Measurements from ENCODE around the gene TSFM. TPM values are rescaled to one million over a fixed set of nuclear protein-coding genes. Genes with fewer than 3 reads are reported as not detected.

The TSFM gene
- total and polyA plus RNA-seq, 2 experiments from 2014 or later: 13.0 to 36.1 TPM

GRCh38 chr12:57744777-57745484 lies 37.7 kb upstream of the TSFM start, which contains the start of gene TSPAN31:
TSS of gene TSPAN31 (plus strand) at chr12:57745039. CDS start at chr12:57745155, 116 bp downstream.
- H3K9ac ChIP-seq: peak within 1 kb of the TSS; percentile 98
- WGBS, 2 experiments (ENCODE audit: low coverage in 1 of 2, low lambda C conversion rate in 2 of 2, missing lambda C conversion rate in 2 of 2): 0 to 1% methylated on average over 29 of the region's 29 CpGs
- H3K4me3 ChIP-seq: peak within 1 kb of the TSS; percentile 99
- peak within 1 kb of the TSS; percentile 73 for H2AFZ ChIP-seq
- no peaks in the 10 kb centered on the region for H3K9me2 ChIP-seq (ENCODE audit: insufficient read depth)
- DNase-seq: peak; percentile 99
- H3F3A ChIP-seq (ENCODE audit: insufficient read depth): peaks cover 25% of the 10 kb centered on the region
- H3K4me2 ChIP-seq (ENCODE audit: unreplicated experiment): peak within 1 kb of the TSS; percentile 100
- H3K27me3 ChIP-seq (replicated peaks; ENCODE audit: insufficient read depth): peaks cover 5% of the 10 kb centered on the region; the same call in 1 of the 2 replicates
- H3K27ac ChIP-seq: peak within 1 kb of the TSS; percentile 95
- peaks cover 5% of the 10 kb centered on the region; the same call in 1 of the 2 replicates for H3K4me1 ChIP-seq (ENCODE audit: insufficient read depth)
- TF ChIP-seq EZH2 (IDR thresholded peaks at IDR 0.05; ENCODE audit: insufficient read depth, poor library complexity, severe bottlenecking) (no peak), EZH2phosphoT487 (IDR thresholded peaks at IDR 0.05; ENCODE audit: insufficient read depth, low read depth) (no peak)
- in situ Hi-C loops (cut with MboI): no loop called here
- H3K9me3 ChIP-seq (ENCODE audit: low read depth): no peaks in the 10 kb centered on the region
- peaks cover 18% of the 10 kb centered on the region for H3K79me2 ChIP-seq (ENCODE audit: insufficient read depth)
- H4K20me1 ChIP-seq (ENCODE audit: insufficient read depth): no peaks in the 10 kb centered on the region
- peaks cover 11% of the 10 kb centered on the region; the same call in 1 of the 2 replicates for H3K36me3 ChIP-seq (ENCODE audit: low read depth)

GRCh38 chr12:57745485-57745881 lies 37.1 kb upstream of the TSFM start:
- peak; percentile 29 for DNase-seq

GRCh38 chr12:57746025-57746424 lies 36.6 kb upstream of the TSFM start:
- Histone ChIP-seq H3K4me1 (ENCODE audit: insufficient read depth) (peaks cover 7% of the 10 kb centered on the region; the same call in 1 of the 2 replicates), H3K9me2 (ENCODE audit: insufficient read depth) (no peaks in the 10 kb centered on the region), H2AFZ (no peak overlapping the region), H3K9me3 (ENCODE audit: low read depth) (no peaks in the 10 kb centered on the region), H3K36me3 (ENCODE audit: low read depth) (peaks cover 11% of the 10 kb centered on the region; the same call in 1 of the 2 replicates), H3F3A (ENCODE audit: insufficient read depth) (peaks cover 25% of the 10 kb centered on the region), H3K4me2 (ENCODE audit: unreplicated experiment) (peak overlapping the region; percentile 100), H3K9ac (no peak overlapping the region; the same call in 1 of the 2 replicates), H3K4me3 (peak overlapping the region; percentile 99), H3K27me3 (replicated peaks; ENCODE audit: insufficient read depth) (no peaks in the 10 kb centered on the region), H3K79me2 (ENCODE audit: insufficient read depth) (peaks cover 29% of the 10 kb centered on the region), H4K20me1 (ENCODE audit: insufficient read depth) (no peaks in the 10 kb centered on the region), H3K27ac (0 out of 2 replicates have a peak overlapping the region, but pooled peaks have one; percentile 95)
- DNase-seq: no peak
- 78 to 82% methylated on average over 3 of the region's 3 CpGs for WGBS, 2 experiments (ENCODE audit: low coverage in 1 of 2, low lambda C conversion rate in 2 of 2, missing lambda C conversion rate in 2 of 2)
- TF ChIP-seq EZH2 (IDR thresholded peaks at IDR 0.05; ENCODE audit: insufficient read depth, poor library complexity, severe bottlenecking): no peak
- no peak for TF ChIP-seq EZH2phosphoT487 (IDR thresholded peaks at IDR 0.05; ENCODE audit: insufficient read depth, low read depth)
- in situ Hi-C loops (cut with MboI): no loop called here

More at GRCh38 chr12:57745485-57745881, 37.1 kb upstream of the TSFM start:
- no peaks in the 10 kb centered on the region for H3K9me3 ChIP-seq (ENCODE audit: low read depth)
- H3F3A ChIP-seq (ENCODE audit: insufficient read depth): peaks cover 25% of the 10 kb centered on the region
- in situ Hi-C loops (cut with MboI): no loop called here
- no peak for TF ChIP-seq EZH2phosphoT487 (IDR thresholded peaks at IDR 0.05; ENCODE audit: insufficient read depth, low read depth)
- TF ChIP-seq EZH2 (IDR thresholded peaks at IDR 0.05; ENCODE audit: insufficient read depth, poor library complexity, severe bottlenecking): no peak
- H3K27ac ChIP-seq: peak overlapping the region; percentile 95
- H3K27me3 ChIP-seq (replicated peaks; ENCODE audit: insufficient read depth): 0 out of 2 replicates have a peak, but pooled peaks cover 2% of the 10 kb centered on the region
- H3K4me3 ChIP-seq: peak overlapping the region; percentile 99
- peak overlapping the region; percentile 100 for H3K4me2 ChIP-seq (ENCODE audit: unreplicated experiment)
- H2AFZ ChIP-seq: peak overlapping the region; percentile 73; the same call in 1 of the 2 replicates
- peak overlapping the region; percentile 98 for H3K9ac ChIP-seq
- no peaks in the 10 kb centered on the region for H3K9me2 ChIP-seq (ENCODE audit: insufficient read depth)
- no peaks in the 10 kb centered on the region for H4K20me1 ChIP-seq (ENCODE audit: insufficient read depth)
- peaks cover 5% of the 10 kb centered on the region; the same call in 1 of the 2 replicates for H3K4me1 ChIP-seq (ENCODE audit: insufficient read depth)
- peaks cover 24% of the 10 kb centered on the region for H3K79me2 ChIP-seq (ENCODE audit: insufficient read depth)
- WGBS, 2 experiments (ENCODE audit: low coverage in 1 of 2, low lambda C conversion rate in 2 of 2, missing lambda C conversion rate in 2 of 2): 38 to 46% methylated on average over 8 of the region's 8 CpGs
- H3K36me3 ChIP-seq (ENCODE audit: low read depth): peaks cover 11% of the 10 kb centered on the region; the same call in 1 of the 2 replicates

- WGBS, 2 experiments (ENCODE audit: low coverage in 1 of 2, low lambda C conversion rate in 2 of 2, missing lambda C conversion rate in 2 of 2): 97 to 98% methylated on average over 5 of the region's 5 CpGs
- TF ChIP-seq EZH2phosphoT487 (IDR thresholded peaks at IDR 0.05; ENCODE audit: insufficient read depth, low read depth): no peak
- no peak for TF ChIP-seq EZH2 (IDR thresholded peaks at IDR 0.05; ENCODE audit: insufficient read depth, poor library complexity, severe bottlenecking)
Measured at GRCh38 chr12:57749061-57749460, 33.5 kb upstream of the TSFM start.

More at GRCh38 chr12:57749061-57749460, 33.5 kb upstream of the TSFM start:
- Histone ChIP-seq H3K4me2 (ENCODE audit: unreplicated experiment) (no peak overlapping the region), H3K9me3 (ENCODE audit: low read depth) (no peaks in the 10 kb centered on the region), H3K9me2 (ENCODE audit: insufficient read depth) (no peaks in the 10 kb centered on the region), H3F3A (ENCODE audit: insufficient read depth) (peaks cover 34% of the 10 kb centered on the region), H3K4me3 (no peak overlapping the region), H3K4me1 (ENCODE audit: insufficient read depth) (peaks cover 9% of the 10 kb centered on the region; the same call in 1 of the 2 replicates), H2AFZ (no peak overlapping the region), H3K36me3 (ENCODE audit: low read depth) (peaks cover 11% of the 10 kb centered on the region; the same call in 1 of the 2 replicates), H4K20me1 (ENCODE audit: insufficient read depth) (no peaks in the 10 kb centered on the region), H3K79me2 (ENCODE audit: insufficient read depth) (peaks cover 40% of the 10 kb centered on the region), H3K27ac (no peak overlapping the region), H3K9ac (no peak overlapping the region), H3K27me3 (replicated peaks; ENCODE audit: insufficient read depth) (peaks cover 3% of the 10 kb centered on the region)
- DNase-seq: no peak
- in situ Hi-C loops (cut with MboI): no loop called here

Measured in GM23248 (cell line).